Measurements from ENCODE around the gene SLC31A1.

- no peak for TF ChIP-seq CTCF (IDR thresholded peaks at IDR 0.05; ENCODE audit: insufficient read depth, low read length, poor library complexity, severe bottlenecking)
- no peak for TF ChIP-seq EZH2phosphoT487 (conservative IDR thresholded peaks at IDR 0.05; ENCODE audit: low read length)
These were observed 33.6 kb downstream of the SLC31A1 start for GRCh38 chr9:113254991-113255390.
